HG02588 (cell line): ENCODE data around the gene PTH.

Source experiments
- ATAC-seq: cut with Tn5 transposase; IDR thresholded peaks from one replicate; pipeline ENCODE4 v1.9.1; 2021; ENCODE audit warnings: mild to moderate bottlenecking, moderate library complexity; ENCODE audit not compliant: unreplicated experiment

The PTH gene

DNA sequence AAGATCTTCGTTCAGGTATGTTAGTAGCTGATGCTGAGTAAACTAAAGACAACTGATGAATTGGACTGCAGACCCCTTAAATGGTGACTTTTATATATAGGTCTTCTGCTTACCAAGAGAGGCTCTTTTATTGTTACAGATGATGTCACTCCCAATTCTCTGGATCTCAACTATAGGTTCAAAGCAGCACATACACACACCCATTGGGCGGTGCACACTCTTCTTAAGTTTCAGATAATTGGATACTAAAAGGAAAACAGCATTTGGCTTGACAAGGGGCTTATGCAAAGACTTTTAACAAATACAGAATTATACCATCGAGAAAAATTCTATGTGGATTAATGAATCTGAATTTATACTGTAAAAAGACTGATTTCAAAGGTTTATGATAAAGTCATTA lies at the start of gene PTH:
TSS of gene PTH (minus strand) at position 69 of the 400 bp plus-strand sequence. CDS start 3,142 bp downstream, outside the sequence.
- ATAC-seq, result no peak

DNA sequence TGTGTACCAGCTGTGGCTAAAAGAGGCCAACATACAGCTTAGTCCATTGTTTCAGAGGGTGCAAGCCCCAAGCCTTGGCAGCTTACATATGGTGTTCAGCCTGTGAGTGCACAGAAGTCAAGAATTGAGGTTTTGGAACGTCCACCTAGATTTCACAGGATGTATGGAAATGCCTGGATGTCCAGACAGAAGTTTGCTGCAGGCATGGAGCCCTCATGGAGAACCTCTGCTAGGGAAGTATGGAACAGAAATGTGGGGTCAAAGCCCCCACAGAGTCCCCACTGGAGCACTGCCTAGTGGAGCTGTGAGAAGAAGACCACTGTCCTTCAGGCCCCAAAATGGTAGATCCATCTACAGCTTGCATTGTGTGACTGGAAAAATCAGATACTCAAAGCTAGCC lies 42.2 kb upstream of the PTH start:
- no peak for ATAC-seq

DNA sequence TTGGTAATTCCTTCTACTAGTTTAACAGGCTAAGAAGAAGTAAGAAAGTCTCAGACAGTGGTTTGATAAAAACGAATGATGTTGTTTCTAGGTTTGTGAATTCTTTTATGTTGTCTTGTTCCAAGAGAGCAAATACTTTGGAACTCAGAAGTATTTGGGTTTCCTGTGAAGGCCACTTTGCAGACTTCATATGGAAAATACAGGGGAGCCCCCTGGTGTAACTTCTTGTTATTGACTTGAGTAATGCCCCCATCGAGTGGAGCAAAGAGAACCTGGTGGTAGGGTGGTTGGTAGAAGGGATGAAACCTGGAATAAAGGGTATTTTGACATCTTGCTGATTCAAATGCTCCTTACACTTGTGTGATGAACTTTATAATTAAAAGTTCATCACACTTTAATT lies 40.0 kb upstream of the PTH start:
- ATAC-seq, result no peak

DNA sequence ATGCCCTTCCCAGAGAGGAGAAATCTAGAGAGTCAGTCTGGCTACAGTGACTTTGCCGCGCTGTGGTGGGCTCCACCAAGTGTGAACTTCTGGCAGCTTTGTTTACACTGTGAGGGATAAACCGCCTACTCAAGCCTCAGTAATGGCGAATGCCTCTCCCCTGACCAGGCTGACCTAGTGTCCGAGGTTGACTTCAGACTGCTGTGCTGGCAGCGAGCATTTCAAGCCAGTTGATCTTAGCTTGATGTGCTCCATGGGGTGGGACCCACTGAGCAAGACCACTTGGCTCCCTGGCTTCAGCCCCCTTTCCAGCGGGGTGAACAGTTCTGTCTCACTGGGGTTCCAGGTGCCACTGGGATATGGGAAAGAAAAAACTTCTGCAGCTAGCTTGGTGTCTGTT lies 38.6 kb upstream of the PTH start:
- no peak for ATAC-seq

DNA sequence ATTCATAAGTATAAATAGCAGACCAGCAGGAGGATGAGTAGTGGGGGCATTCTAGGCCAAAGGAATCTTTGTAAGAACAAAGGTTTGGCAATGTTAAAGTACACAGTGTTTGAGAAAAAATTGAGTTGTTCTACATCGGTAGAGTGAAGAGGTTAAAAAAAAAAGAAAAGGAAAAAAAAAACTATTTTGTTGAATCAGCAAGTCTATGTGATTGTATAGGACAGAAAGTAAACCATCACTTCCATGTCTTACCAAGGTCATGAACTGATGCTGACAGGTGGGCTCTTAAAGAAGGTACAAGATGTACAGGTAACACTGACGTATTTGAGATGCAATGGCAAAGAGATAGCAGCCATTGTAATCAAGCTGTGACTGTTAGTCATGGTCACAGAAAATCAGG lies 29.5 kb upstream of the PTH start:
- ATAC-seq, result no peak

DNA sequence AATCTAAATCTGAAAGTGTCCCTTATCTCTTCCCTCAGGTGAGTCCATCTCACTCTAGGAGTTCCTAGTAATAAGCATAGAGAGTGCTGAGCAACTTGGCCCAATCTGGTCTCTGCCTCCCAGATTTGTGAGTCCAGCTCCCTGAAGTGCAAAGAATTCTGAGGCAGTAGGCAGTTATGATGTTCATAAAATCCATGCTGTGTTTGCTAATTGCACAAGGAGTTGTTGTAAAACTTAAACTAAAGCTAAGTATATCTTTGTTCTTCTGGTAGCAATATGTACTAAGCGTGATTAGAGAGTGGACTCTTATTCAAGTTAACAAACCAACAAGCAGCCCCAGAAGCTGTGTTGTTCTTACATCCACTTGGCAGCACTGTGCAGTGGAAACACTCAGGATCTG lies 7.6 kb upstream of the PTH start:
- no peak for ATAC-seq

DNA sequence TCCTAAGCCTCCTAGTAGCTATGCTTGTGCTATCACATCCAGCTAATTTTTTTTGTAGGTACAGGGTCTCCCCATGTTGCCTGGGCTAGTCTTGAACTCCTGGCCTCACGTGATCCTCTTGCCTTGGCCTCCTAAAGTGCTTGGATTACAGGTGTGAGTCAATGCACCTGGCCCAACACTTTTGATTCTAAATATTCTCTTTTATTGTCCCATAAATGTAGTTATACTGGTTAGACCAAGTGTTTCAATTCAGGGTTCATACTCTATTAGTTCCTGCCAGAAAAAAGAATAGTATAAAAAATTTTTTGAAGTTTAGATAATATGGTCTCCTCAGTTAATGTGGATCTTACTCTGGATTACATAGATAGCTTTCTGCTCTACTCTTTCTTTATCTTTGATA lies 6.7 kb upstream of the PTH start:
- ATAC-seq, result no peak

DNA sequence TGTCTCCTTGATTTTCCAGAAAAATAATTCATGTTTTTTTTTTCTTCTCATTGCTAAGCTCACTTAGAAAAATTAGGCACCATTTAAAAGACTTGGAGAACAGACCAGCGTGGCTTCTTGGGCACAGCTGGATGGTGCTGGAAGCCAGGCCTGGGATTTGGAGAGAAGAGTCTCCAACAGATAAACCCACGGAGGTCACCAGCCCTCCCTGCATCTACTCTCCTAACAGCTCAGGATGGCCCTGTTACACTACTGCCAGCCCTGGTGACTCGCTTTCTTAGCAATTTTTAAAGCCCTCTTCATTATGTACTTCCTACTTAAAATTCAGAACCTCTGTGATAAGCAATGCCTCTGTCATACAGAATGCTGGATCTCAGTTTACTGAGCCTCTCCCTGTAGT lies 1.7 kb downstream of the PTH start:
- no peak for ATAC-seq

DNA sequence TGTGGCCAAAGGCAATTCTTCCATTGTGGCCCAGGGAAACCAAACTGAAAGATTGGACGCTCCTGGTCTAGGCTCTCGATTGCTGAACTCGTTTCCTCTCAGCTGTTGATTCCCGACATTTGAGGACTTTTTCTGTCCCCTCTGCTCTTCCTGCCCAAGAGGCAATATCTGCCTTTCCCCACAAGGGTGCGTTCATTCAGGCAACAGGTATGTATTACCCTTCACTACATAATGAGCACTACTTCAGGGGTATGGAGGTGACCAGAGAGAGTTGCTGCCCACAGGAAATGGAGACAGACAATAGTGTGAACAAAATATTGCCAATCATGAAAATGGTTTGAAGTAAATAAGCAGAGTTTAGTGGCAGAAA lies 8.2 kb downstream of the PTH start:
- ATAC-seq, result no peak

DNA sequence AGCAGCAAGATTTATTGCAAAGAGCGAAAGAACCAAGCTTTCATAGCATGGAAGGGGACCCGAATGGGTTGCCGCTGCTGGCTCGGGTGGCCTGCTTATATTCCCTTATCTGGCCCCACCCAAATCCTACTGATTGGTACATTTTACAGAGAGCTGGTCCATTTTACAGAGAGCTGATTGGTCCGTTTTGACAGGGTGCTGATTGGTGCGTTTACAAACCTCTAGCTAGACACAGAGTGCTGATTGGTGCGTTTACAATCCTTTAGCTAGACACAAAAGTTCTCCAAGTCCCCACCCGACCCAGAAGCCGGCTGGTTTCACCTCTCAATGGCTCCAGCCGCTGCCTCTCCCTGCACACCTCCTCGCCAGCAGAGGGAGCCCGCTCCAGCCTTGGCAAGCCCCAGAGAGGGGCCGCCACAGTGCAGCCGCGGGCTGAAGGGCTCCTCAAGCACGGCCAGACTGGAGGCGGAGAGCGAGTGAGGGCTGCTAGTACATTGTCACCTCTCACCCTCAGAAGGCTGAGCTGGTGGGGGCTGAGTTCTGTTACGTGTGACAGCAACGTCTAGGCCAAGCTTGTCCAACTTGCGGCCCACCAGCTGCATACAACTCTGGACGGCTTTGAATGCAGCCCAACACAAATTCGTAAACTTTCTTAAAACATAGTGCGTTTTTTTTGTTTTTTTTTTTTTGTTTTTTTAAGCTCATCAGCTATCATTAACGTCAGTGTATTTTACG lies 8.7 kb downstream of the PTH start:
- no peak for ATAC-seq

DNA sequence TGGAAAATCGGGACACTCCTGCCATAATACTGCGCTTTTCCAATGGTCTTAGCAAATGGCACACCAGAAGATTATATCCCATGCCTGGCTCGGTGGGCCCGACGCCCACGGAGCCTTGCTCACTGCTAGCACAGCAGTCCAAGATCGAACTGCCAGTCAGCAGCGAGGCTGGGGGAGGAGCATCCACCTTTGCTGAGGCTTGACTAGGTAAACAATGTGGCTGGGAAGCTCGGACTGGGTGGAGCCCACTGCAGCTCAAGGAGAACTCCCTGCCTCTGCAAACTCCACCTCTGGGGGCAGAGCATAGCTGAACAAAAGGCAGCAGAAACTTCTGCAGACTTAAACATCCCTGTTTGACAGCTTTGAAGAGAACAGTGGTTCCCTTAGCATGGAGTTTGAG lies 15.6 kb downstream of the PTH start:
- no peak for ATAC-seq

DNA sequence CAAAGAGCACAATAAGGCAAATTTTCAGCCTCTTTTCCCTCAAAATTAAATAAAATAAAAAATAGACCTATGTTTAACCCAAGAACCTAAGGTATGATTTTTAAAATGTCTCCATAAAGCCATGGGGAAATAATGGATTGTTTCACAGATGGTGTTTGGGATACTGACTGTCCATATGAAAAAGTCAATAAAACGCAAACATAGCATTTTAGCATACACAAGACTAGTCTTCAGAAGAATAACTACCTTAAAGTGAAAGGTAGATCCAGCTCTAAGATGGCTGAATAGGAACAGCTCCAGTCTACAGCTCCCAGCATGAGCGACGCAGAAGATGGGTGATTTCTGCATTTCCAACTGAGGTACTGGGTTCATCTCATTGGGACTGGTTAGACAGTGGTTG lies 16.1 kb downstream of the PTH start:
- ATAC-seq, result no peak

DNA sequence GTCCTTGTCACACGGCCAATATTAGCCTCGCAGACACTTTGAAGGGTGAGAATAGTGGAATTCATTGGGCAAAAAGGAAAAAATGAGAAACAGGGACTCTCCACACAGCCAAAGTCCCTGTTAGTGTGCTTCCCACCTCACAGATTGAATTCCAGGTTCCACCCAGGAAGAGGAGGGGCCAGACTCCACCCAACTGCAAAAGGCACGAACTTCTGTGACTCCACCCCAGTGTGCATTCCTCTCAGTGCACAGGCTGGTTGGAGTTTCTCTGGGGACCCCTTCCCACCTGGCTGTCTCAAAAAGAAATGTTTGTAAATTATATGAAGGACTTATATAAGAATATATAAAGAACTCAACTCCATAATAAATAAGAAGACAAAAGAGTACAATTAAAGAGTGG lies 20.7 kb downstream of the PTH start:
- no peak for ATAC-seq

DNA sequence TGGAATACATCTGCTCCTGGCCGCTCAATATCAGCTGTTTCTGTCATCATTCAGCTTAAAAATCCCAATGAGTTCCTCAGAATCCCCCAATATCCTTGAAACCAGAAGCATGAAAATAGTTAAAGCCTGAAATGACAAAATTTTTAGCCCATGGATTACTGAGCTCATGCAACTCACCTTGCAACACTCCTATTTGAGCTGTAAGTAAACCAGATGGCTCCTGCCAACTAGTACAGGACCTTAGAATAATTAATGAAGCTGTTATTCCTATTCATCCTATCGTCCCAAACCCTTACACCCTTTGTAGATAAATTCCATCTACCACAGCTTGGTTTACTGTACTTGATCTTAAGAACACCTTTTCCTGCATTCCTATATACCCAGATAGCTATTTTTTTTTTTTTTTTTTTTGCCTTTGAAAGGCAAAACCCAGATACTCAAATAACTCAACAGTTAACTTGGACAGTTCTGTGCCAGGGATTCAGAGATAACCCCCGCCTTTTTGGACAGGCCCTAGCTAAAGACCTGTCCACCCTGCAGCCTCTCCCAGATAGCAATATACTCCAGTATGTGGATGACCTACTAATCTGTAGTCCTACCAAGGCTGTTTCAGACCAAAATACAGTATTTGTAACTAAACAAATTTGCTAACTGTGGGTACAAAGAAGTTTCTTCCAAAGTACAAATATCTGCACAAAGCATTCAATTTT lies 22.6 kb downstream of the PTH start:
- ATAC-seq, result no peak

DNA sequence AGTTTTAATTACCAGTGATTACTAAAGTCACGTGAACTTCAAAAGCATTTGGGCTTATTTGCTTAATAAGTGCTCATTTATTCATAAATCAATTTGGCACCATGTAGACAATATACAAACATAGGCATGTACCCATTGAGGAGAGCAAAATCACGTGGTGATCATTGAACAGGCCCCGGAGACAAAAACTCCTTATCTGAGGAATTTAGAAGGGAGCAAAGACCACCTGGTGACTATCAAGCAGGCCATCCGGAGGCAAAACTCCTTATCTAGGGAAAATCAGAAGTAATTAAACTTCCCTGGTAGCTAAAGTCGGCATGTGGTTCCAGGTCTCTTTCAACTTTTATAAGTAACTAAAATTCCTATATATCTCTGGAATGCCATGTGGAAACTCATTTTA lies 27.0 kb downstream of the PTH start:
- no peak for ATAC-seq

DNA sequence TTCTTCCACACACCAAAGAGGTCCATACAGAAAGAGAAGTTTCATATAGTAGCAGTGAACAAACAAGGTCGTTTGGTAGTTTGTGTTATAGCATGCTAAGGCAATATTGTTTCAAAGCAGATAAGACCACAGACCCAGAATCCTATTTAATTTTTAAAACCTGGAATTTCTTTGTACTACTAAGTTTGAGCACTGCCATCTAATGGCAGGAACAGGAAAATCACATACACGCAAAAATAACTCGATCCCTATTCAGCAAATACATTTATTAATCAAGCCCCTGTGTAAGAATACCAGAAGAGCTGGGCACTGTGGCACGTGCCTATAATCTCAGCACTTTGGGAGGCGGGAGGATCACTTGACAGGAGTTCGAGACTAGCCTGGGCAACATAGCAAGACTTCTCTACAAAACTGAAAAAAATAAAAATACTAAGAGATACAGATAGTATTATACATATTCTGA lies 29.9 kb downstream of the PTH start:
- ATAC-seq, result no peak

DNA sequence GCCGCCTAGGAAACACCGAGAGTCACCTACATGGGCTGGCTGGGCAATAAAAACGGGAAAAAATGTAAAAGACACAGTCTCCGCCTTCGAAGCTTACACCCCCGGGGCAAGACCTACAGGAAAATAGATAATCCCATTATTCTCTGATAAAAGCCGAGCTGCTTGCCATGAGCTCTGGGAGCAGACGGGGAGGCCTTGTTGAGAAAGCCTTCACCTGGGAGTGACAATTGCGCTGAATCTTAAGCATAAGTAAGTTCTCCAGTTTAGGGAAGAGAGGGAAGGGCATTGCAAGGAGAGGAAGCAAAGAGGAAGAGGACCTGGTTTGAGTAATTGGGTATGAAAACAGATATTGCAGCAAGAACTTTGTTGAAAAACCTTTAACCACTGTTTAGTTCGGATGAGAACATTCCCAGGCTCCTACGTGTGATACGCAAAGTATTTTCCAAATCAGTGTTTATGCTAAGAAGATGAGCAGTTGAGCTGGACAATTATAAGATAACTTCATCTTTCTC lies 32.0 kb downstream of the PTH start:
- no peak for ATAC-seq

DNA sequence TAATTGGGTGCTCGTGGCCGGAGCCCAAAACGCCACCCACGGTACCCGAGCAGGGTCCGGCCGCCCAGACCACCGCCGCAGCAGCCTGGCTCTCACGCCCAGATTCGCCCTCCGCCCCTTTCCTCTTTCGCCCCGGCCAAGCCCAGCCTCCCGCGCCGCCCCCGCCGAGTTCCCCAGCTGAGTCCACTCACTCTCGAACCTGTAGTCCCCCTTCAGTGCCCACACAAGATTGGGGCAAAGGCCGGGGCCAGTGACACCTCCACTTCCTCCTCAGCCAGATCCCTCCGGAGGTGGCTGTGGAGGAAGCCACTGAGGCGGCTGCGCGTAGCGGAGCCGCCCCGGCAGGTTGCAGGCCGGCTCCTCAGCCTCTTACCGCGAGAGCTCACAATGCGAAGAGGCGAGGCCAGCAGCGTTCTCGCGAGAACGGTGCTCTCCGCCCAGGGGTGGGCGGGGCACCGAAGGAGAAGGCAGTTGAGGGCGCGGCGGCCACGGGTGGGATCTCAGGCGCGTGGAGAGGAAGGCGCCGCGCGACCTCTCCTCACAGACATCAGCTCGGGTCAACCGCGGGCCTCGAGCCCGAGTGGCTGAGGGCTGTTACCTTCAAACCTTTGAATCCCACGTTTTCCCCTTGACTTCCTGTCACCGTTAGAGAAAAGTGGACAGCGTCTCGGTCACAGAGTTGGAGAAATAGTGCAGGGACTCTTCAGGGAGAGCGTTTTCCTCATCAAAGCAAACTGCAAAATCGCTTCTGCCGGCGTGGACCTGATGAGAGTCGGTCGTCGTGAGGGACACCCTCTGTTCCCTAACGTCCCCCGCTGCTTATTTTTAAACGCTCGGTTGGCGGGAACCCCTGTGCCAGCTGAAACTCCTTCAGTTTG lies 32.7 kb downstream of the PTH start, which contains the start of gene BTBD10:
TSS of gene BTBD10 (minus strand) at position 322 of the 878 bp plus-strand sequence. CDS start 18,098 bp downstream, outside the sequence.
- ATAC-seq, result peak; percentile 97

DNA sequence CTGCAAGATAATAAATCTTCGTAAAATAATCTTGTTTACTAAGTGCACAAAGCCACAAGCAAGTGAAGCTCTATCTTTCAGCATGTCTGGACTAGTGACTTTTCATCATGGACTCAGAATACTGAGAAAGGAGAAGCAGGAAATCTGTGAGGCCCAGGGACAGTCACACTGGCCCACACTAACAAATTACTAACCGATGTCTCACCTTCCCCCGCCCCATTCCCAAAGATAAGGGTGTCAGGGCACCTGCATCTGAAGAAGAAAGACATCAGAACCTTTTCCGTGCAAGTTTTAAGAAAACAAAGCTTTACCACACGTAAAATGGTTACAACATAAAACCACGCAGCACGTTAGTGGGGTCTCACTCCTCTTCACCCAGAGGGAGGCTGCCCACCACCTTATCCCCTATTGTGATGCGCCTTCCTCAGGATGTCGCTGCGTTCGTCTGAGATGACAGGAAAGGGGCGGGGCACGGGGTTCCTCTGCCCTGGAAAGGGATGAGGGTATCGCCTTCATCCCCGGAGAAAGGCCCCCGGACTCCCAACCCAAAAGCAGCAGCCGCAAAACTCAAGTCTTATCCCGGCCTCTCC lies 33.4 kb downstream of the PTH start:
- ATAC-seq, result peak; percentile 30

DNA sequence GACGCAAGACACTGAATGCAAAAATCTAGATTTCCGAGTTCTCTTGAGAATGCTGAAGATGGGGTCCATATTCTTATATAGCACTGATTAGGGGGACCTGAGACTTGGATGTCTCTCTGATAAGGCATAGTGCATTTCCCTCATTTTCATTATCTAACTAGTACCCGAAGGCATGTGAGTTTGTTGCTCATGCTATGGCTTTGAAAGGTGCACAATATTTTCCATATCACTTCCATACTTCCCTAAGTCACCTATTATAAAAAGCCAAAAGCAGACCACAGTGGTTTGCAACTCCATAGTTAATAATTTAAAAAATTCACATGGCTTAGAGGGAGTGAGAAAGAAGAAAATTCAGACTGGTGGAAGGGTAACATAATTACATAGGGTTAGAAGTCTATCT lies 34.5 kb downstream of the PTH start:
- no peak for ATAC-seq

DNA sequence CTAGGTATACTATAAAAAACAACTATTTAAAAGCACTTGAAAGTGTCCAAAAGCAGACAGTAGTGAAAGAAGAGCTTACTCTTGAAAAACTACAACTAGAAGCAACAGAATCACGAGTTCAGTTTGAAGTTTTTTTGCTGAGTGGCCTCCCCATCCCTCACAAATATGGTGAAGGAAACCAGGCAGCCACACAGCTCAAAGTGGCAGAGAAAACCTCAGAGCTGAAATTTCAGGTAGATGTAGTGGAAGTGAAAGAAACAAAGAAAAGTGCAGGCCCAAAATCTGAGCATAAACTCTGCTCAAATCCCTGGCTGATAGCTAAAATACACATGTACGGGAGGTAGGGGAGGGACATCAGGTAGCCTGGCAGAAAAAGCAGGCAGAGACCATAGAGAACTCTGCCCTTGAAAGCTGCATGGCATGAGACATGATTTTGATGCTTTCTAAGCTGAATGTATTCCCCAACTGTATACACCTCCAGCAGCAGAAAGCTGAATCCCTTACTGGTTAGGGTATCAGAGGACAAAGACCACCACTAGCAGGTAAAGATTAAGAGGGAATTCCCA lies 44.9 kb downstream of the PTH start:
- ATAC-seq, result no peak
